CD4-positive, alpha-beta T cell treated with Interleukin-17A for 4 hours (primary cell): ENCODE measurements around the gene CLEC1A.
"Not testable (repeated sequence)": the region's sequence is repeated elsewhere in the genome, so short reads cannot be mapped to it uniquely, and the experiment has no call there.

Experiments used
- DNase-seq: peaks from one replicate; pipeline ENCODE4 v3.0.0-alpha.2; 2020; ENCODE audit warnings: mixed read lengths

CLEC1A gene

DNA sequence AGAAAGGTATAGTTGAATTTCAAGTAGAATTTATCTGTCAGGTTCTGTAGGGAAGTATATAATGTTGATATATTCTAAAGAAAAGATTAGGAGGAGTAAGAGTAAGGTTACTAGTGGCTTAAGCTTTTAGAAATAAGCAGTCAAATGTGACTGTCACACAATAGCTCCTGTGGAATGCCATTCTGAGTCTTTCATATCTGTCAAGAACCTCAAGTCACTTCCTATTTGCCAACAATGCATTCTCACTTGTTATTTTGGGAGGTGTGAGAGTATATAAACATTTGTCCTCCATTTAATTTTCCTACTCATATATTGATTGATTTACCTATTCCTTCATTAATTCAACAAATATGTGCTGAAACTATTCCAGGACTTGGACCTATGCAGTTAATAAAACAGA is 56.6 kb downstream of the CLEC1A start:
- DNase-seq, result no peak

DNA sequence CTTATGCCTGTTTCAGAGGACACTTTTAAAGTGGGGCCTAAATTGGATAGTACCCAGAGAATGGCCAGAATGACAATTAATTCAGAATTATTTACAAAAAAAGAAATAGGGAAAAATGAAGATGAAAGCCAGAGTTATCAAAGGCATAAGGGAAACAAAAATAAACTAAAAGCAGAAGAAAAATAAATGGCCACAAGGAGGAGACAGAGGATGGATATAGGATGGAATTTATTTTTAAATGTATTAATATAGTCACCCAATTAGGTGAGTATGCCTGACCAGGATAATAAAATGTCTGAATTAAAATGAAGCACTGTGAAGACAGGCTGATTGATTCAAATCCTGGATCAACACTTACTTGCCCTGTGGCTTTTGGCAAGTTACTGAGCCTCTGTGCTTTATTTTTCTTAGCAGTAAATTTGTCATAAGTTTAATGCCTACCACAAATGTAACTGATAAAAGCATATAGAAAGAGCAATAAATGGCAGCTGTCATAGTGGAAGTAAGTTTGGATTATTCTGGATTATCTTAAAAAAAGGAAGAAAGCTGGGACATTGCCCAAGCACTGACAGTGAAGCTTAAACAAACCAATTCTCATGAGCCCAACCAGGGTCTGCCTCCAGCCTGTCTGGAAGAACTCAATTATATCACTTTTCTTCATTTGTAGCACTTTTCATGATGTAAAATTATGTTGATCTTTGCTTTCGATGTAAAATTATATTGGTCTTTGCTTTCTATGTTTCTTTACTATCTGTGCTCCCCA is 64.8 kb downstream of the CLEC1A start:
- no peak for DNase-seq

DNA sequence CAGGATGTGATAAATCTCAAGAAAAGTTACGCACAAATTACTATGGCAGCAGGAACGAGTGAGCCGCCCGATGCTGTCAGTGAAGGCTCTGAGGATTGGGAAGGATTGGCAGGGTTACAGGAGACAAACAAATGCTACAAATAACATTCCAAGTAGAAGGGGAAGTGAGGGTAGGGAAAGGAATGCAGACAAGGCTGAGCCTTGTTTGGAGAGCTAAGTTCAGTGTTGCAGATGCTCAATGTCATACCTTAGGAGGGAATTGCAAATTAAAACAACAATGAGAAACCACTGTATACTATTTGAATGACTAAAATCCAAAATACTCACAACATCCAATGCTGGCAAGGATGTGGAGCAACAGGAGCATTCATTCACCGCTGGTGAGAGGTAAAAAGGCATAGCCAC is 67.0 kb downstream of the CLEC1A start:
- no peak for DNase-seq

DNA sequence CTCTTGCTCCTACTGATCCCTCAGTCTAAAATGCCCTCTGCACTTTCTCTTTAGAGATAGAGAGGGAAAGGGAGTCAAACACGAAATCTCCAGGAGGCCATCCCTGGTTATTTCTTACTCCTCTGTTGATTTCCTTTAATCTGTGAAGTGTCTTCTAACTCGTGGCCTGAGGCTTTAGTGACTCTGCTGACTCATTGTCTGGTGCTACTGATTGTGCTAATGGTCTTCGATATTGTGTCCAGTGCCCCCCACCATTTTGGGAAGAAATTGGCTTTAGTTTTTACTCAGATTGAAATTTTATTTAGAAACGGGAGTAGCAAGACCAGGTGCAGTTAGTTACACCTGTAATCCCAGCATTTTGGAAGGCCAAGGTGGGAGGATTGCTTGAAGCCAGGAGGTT is 67.5 kb downstream of the CLEC1A start:
- DNase-seq, result no peak

DNA sequence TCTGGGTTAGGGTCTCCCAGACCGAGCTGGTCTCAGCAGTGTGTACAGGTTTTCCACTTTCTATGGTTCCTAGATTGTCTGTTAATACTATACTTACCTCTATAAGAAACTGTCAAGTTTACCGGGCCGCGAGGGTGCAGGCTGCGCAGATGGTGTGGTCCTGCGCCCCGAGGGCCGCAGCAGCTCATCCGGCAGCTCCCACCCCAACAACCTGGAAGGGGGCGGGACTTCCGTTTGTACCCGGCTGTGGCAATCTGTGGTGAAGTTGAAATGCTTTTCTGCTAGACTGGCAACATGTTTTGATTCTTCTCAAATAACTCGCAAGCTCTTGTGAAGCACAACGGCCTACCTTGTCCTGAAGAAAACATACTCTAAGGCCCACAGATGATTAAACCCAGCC is 68.3 kb downstream of the CLEC1A start, which contains the start of gene CLEC9A:
Gene CLEC9A (plus strand): TSS at position 237 of the 400 bp plus-strand sequence. CDS start 22,006 bp downstream, outside the sequence.
- DNase-seq, result no peak

DNA sequence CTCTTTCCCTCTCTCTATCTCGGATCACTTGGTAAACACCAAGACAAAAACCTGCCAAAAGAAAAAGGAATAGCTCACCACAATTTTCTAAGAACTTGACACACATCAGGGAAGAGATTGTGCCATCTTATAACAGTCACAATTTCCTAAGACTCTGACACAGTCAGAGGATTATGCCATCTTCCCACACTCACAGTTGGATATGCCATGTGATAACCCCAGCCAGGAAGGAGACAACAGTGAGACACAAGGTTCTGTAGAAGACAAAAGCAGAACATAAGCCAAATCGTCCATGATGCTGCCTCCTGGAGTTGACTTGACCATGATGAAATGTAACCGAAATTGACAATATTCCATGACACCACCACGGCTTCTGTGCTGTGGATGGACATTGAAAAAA is 71.1 kb downstream of the CLEC1A start:
- no peak for DNase-seq

DNA sequence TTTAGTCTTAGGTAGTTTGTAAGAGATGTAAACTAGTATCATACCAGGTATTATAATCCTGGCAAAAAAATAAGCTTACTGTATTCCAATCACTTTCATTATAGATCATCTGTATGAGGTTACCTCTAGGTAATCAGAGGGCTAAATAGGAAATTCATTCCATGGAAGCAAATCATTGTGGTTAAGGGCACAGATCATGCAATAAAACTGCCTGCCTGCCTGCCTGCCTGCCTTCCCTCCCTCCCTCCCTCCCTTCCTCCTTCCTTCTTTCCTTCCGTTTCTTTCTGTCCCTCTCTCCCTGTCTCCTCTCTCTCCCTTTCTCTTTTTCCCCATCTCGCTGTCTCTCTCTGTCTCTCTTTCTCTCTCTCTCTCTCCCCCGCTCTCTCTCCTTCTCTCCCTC is 71.5 kb downstream of the CLEC1A start:
- no peak for DNase-seq

DNA sequence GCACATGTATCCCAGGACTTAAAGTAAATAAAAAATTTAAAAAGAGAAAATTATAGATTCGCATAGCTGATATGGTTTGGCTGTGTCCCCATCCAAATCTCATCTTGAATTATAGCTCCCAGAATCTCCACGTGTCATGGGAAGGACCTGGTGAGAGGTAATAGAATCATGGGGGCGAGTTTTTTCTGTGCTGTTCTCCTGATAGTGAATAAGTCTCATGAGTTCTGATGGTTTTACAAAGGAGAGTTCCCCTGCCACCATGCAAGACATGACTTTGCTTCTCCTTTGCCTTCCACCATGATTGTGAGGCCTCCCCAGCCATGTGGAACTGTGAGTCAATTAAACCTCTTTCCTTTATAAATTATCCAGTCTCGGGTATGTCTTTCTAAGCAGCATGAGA is 72.1 kb downstream of the CLEC1A start:
- DNase-seq, result not testable (repeated sequence)

DNA sequence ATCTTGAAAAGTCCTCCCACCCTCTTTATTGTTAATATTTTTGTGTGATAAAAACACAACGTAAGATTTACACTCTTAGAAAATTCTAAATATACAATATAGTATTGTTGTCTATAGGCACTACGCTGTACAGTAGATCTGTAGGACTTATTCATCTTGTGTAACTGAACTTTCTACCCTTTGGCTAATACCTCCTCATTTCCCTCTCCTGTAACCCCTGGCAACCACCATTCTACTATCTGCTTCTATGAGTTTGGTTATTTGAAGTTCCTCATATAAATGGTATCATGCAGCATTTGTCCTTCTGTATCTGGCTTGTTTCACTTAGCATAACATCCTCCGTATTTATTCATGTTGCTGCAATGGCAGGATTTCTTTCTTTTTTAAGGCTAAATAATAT is 73.5 kb downstream of the CLEC1A start:
- no peak for DNase-seq

DNA sequence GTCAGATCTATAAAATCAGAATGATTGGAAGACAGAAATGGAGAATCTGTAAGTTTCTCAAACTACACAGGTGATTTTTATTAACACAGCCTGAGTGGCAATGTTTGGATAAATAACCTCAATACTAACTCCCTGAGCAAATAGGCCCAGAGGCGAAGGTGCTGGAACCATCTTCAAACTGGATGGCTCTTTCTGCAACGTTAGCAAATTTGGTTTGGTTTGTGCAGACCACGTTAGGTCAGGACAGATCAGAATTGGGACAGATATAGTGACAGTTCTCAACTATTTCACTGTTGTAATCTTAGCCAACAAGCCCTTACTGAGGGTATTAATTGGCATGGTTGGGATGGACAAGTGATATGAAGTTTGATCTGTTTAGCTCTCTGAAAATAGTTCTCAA is 77.4 kb downstream of the CLEC1A start:
- no peak for DNase-seq
